Left ventricle myocardium superior (tissue), 1 donor: ENCODE data around the gene HTRA3. TPM values are rescaled to one million over a fixed set of nuclear protein-coding genes. Genes with fewer than 3 reads are reported as not detected.

Experiments used
- ATAC-seq: fragments of 200-7000 bp; cut with Tn5 transposase; one replicate; pipeline ENCODE4 v1.9.1; 2020; ENCODE audit warnings: mild to moderate bottlenecking, moderate library complexity
- DNase-seq: peaks from one replicate; pipeline ENCODE4 v3.0.0-alpha.2; 2020
- intact Hi-C: fragments of 100-400 bp; cut with micrococcal nuclease; formaldehyde crosslinking; loops from one replicate; pipeline ENCODE4 v1.11.0; 2022
- total RNA-seq: library from RNA; stranded (reverse); fragmentation: NEBNext Ultra II Directional; extraction: Animal tissue kit (Norgen Biotek cat#: 25700); gene quantifications from one replicate; pipeline ENCODE4 v1.2.1, GENCODE V29; 2021
- donor health status: DM: no; HTN: yes; CAD: no; lungs with severe emphysema.

Gene HTRA3
- total RNA-seq, 1 donor from 2014 or later: 95.6 TPM

DNA sequence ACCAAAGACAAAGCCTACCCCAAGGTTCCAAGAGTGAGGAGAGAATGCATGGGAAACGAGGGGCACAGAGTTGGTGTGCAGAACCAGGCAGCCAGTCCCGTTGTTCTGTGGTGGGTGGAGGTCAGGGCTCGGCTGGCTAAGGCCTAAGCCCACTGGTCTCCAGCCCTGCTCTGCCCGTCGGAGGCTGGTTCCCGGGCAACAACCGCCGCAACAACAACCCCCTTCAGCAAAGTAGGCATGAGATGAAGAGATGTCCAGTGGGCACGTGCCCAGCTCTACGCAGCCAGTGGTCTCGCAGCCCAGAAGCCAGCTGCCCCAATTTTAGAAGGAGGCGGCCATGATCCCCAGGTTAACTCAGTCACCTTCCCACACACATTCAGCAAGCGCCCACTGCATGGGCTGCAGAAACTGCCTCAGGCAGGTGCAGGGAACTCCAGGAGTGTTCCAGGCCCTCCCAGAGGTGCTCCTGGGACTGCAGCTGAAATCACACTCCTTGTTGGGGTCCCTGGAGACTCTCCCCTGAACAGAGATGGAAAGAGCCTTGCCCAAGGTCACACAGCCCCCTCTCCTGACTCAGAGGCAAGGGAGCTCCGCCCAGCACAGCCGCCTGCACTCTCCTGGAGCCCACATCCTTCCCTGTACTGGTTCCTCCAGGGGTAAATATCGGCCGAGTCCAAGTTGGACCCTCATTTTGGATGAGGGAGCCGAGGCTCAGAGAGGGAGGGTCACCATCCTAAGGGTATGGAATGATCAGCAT, 25.4 kb upstream of the HTRA3 start:
- intact Hi-C loops: loop anchor here (10.0 kb wide), 1 partner anchor 161 kb away; no protein-coding TSS in a partner anchor
- no peak for DNase-seq
- ATAC-seq: no peak

DNA sequence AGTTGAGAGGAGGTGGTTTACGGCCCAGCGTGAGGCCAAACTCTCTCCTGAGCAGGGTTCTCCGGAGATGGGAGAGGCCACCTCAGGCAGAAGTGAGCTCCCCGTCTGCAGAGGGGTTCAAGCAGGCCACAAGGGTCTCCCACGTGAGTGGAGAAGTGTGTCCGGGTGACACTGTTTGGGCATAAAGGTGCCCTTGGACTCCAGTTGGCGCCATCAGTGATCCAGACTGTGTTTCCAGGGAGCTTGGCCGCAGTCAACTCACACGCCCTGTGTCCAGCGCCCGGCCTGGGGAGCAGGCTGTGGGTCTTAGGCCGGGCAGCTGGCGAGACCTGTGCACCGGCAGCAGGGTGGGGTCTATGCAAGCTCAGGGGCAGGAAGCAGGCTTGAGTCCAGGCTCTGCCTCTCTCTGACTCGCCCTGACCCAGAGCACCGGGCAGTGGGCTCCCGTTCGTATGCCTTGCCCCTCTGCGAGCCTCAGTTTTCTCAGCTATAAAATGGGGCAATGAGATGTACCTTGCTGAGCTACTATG, 24.6 kb upstream of the HTRA3 start:
- intact Hi-C loops: loop anchor here (10.0 kb wide), 1 partner anchor 160 kb away; no protein-coding TSS in a partner anchor
- ATAC-seq (no peak), DNase-seq (peak; percentile 19)

DNA sequence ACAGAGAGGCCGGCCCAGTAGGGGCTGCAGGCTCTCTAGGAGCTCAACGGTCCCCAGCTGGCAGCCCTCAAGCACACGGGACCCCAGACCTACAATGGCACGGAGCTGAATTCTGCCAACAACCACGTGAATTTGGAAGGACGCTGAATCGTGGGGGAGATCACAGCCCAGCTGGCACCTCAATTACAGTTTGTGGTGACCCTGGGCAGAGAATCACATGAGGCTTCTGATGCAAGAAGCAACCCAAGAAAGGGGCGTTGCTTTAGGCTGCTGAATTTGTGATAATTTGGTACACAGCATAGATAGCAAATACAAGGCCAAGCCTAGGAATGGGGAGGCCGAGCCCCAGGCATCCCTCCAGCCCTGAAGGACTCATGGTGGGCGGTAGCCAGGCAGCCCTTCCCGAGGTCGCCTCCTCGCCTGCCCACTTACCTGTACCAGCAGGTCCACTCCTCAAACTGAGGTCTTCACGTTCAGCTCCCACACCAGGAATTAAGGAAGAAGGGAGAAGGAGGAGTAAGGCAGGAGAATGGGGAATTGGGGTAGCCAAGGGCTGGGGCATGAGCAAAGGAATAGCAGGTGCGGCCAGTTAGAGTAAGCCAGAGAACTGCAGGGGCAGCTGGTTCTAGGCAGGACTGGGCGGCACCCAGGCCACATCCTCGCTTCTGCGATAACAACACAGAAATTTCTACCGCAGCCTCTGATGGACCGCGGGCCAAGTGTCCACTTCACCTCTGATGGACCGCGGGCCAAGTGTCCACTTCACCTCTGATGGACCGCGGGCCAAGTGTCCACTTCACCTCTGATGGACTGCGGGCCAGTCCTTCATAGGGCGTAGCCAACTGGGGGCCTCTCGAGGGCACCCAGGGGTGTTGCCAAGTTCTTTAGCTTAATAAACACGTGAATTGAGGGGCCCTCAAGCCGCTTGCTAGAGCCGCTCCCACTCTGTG, 23.4 kb upstream of the HTRA3 start:
- ATAC-seq (no peak), DNase-seq (peak; percentile 23)
- intact Hi-C loops: loop anchor here (10.0 kb wide), 1 partner anchor 159 kb away; no protein-coding TSS in a partner anchor

DNA sequence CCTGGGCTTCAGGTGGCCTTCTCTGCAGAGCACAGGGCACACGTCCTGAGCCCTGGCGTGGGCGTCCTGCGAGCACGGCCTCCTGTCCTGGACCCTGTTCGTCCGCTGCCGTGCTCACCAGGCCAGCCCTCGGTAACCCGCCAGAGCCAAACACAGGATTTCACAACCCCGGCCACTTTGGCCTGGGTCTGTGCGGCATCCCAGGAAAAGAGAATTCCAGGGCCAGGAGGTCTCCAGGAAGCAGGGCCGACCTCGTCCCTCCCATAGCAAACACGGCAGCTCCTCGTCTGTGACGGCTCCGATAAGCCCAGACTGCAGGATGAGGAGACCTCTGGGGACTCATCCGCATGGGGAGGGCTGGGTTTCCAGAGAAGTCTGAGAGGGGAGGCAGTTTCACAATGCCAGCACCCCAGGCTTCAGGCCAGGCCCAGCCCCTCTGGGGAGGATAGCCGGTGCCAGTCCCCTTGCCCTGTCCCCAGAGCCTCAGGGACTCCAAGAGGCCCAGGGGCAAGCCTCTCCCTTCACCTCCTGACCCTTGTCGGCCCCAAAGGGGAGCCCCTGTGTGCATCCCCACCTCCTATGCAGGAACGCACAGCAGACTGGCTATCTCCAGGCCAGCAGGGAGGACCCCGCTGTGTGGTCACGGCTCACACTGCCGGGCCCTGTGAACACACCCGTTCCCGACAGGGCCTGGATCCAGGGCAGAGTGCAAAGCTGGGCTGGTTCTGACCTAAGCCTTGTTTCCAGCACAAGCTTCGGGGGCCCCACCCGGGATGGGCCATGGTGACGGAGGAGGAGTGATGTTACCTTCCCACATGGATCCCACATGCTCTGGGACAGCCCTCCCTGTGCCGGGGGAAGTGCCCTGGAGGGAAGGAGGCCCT, 22.3 kb upstream of the HTRA3 start:
- ATAC-seq: peak; percentile 88
- intact Hi-C loops: loop anchor here (10.0 kb wide), 1 partner anchor 158 kb away; no protein-coding TSS in a partner anchor
- DNase-seq: peak; percentile 83

DNA sequence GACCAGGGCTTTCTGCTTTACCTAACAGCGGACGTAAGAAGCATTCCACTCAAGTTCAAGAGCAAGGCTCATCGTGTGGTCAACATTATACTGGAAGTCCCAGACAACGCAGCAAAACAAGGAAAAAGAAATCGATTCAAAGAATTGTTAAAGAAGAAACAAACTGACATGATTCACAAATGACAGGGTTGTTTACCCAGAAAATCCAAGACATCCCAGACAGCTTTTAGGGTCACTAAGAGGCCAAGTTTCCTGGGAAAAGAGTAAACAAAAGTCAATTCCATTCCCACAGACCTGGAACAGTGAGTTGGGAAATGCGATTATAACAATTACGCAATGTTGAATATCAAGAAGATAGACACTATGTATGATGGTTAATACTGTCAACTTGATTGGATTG, 21.5 kb upstream of the HTRA3 start:
- intact Hi-C loops: loop anchor here (10.0 kb wide), 1 partner anchor 157 kb away; no protein-coding TSS in a partner anchor
- no peak for DNase-seq
- ATAC-seq: no peak

DNA sequence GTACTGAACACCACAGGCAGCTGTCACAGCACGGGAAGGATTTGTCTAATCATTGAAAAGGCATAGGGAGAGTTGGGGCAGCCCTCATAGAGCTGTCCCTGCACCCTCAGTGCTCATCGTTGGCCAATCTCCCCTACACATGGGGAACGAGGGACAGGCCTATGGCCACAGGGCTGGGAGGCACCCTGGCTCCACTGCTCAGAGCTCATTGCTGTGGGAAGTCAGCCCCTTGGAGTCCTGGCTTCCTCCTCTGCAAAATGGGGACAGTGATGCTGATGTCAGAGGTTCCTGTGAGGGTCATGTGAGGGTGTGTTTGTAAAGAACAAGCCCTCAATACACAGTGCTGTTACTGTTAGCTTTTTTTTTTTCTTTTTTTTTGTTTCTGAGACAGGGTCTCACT, 19.3 kb upstream of the HTRA3 start:
- ATAC-seq: no peak
- intact Hi-C loops: no loop called here
- no peak for DNase-seq

DNA sequence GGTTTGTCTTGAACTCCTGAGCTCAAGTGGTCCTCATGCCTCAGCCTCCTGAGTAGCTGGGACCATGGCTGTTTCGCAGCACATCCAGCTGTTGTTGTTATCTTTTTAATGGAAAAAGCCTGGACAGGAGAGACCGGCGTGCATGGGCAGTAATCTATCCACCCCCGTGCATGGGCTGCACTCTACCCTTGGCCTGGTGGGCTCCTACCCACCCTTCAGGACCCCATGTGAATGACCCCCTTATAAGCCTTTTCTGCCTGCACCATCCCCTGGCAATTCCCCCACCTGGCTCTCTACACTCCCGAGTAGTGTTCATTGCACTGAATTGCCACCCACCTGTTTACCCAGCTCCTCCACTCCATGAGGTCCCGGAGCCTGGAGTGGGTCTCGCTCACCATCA, 18.9 kb upstream of the HTRA3 start:
- ATAC-seq (no peak), DNase-seq (no peak)
- intact Hi-C loops: no loop called here

DNA sequence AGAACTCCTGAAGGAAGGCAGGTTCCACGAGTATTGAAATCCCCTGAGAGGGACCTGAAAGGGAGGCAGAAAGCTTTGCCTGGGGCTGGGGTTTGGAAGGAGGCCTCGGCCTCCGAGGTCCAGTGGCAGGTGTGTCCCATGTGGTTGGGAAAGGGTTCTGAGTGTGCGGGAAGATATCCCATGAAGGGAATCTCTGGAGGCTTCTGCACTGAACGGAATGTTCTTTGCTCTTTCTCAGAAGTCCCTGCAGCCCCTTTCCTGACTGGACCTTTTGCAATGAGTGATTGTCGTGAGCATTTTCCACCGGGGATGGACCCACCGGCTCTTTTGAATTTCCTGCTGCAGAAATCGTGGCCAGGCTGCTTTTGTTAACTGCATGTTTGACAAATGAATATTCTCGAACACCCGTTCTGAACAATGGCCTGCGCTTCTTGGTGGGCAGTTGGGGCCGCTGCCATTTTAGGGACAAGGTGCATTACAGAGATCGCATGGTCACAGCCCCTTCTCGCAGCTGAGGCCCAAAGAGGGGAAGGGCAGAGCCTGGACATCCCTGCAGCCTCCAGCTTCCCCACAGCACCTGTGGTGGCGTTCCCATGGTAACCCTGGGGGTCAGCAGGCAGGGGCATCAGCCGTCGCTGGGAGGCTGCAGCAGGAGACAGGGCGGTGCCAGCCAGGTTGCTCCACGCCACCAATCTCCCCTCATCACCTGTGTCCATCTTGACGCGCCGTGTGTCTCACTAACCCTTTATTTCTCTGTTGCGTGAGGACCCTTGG, 18.3 kb upstream of the HTRA3 start:
- no peak for DNase-seq
- no peak for ATAC-seq
- intact Hi-C loops: no loop called here

DNA sequence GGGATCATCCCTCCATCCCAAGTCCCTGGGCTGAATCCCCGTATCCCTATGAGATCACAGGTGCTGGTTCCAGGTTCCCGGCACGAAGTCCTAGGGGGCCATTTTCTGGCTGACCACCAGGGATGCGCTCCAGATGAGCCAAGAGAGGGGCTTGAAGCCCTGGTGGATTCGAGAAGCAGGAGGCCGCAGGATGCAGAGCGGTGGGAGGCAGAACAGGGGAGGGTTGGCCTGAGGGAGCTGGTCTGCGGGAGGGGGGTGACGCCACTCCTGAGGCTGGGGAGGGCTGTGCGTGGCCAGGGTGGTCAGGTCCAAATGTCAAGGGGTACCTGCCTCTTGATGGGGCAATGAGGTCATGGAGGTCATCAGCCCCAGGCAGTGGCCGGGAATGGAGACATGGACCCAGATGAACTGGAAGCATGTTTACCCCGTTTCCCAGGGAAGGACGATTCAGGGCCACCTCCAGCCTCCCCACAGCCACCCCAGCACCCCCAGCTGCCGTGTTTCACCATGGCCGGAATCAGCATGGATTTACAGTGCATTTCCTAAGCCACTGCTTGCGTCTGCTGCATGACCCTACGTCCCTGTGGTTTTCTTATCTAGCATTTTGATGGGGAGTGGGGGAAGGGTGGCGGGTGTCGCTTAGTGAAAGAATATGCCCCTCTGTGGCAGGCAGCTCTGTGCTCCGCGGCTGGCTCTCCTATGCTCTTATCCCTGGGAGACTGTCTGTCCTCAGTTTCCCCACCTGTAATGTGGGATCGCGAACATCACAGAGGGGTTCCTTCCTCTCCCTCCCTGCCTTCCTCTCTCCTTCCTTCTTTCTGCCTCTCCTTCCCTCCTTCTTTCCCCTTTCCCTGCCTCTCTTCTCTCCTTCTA, 17.0 kb upstream of the HTRA3 start:
- ATAC-seq: no peak
- intact Hi-C loops: no loop called here
- no peak for DNase-seq

DNA sequence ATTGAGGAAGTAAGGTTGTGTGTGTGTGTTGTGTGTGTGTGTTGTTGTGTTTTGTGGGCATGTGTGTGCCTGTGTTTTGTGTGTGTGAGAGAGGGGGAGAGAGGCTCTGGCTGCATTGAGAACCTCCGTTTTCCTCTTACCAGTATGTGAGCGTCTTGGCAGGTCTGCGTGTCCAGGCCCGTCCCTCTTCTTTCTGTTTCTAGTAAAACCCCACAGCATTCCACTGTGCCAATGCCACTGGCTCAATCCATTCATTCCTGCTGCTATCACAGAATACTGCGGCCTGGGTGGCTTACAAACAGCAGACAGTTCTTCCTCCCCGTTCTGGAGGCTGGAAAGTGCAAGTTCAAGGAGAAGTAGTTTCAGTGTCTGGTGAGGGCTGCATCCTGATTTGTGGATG, 15.5 kb upstream of the HTRA3 start:
- no peak for ATAC-seq
- DNase-seq: no peak

DNA sequence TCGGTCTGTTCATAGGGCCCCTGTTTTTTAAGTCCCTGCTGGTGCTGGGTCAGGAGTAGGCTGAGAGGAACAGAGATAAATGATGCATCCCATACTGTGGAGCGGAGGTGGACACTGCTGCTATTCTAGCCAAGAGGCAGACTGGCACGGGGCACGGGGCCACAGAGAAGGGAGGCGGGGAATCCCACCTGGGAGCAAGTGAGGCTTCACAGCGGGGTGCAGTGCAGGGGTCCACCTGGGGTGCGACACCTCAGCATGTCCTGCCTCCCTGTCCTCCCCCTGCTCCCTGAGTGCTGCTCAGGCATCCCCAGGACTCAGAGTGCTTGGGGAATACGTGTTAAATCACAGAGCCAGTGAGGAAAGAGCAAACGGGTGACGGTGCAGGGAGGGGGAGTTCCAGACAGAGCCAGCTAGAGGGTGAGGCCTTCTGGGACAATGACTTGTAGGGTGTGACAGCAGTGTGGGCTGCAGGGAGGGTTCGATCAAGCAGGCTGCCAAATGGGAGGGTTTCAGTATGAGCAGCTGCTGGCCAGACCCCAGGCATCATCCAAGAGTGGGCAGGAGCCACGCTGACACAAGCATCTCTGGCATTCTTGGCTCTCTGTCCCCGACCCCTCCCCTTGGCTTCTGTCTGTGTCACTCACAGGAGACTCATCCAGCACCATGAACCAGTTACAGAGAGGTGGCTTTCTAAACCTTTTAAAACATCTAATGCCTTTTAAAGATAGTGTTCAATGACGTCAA, 13.7 kb upstream of the HTRA3 start:
- peak; percentile 82 for ATAC-seq
- intact Hi-C loops: no loop called here
- DNase-seq: peak; percentile 57

More for the DNA sequence above, 15.5 kb upstream of the HTRA3 start:
- intact Hi-C loops: no loop called here

DNA sequence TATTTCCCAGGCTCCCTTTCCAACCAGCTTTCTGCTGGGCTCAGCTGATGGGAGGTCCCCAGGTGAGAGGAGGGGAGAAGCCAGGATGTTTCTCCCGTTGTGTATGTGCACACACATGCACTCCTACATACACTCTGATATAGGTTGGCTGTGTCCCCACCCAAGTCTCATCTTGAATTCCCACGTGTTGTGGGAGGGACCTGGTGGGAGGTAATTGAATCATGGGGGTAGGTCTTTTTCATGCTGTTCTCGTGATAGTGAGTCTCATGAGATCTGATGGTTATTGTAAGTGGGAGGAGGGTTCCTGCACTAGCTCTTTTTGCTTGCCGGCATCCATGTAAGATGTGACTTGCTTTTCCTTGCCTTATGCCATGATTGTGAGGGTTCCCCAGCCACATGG, 11.7 kb upstream of the HTRA3 start:
- DNase-seq: no peak
- intact Hi-C loops: no loop called here
- no peak for ATAC-seq

DNA sequence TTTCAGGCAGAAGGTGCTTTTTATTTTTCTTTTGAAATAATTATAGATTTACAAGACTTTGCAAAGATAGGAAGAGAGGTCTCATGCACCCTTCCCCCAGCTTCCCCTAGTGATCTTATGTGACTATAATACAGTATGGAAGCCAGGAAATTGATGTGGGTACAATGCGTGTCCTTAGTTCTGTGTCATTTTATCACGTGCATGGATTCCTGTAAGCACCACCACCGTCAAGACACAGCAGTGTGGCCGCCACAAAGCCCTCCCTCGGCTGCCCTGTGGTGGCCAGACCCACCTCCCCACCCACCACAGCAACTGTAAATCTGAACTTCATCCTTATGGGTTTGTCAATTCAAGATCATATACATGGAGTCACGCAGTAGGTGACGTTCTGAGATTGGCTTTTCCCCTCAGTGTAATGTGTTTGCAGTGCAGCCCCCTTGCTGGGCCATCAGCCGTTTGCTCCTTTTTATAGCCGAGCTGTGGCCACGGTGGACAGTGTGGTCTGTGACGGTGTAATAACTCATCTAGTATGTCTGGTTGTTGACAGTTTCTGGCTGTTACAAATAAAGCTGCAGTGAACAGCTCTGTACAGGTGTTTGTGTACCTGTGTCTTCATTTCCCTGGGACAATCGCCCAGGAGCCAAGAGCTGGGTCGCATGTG, 10.9 kb upstream of the HTRA3 start:
- intact Hi-C loops: no loop called here
- ATAC-seq: no peak
- no peak for DNase-seq

DNA sequence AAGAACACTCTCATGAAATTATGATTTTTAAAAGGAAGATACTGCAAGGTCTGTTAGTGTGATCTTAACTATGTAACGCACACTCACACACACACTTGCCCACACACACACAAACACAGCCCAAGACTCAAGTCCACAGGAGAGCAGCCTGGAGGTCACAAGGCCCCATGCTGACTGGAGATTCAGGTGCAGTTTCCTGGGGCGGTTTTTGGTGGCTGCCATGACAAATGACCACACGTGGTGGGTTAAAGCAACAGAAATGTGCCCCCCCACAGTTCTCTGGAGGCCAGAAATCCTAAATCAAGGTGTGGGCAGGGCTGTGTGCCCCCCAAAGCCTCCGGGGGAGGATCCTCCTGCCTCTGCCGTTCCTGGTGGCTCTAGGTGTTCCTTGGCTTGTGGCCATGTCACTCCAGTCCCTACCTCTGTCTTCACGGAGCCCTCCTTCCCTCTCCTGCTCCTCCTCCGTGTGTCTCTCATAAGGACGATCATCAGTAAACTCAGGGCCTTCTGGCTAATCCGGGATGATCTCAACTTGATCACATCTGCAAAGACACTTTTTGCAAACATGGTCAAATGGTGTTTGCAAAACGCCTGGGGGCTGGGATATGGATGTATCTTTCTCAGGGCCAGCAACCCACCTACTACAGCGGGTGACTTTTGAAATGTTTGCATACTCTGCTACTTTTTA, 9.7 kb upstream of the HTRA3 start:
- DNase-seq (no peak), ATAC-seq (no peak)
- intact Hi-C loops: no loop called here

DNA sequence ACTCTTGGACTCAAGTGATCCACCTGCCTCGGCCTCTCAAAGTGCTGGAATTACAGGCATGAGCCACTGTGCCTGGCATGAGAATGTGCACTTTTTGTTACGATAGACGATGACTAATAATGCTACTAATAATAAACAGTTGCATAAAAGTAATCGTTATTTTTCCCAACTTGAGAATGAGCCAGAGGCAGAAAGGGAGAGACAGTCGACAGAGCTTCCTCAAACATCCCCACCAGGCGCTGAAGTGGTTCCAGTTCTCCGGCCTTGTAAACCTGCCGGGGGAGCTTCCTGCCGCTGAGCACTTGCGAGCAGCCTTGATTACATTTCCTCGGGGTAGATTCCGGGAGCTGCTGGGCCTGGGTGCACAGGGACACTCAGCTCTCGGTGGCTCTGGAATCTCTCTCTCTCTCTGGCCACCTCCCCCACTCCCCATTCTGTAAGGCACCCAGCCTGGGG, 8.9 kb upstream of the HTRA3 start:
- no peak for DNase-seq
- intact Hi-C loops: no loop called here
- ATAC-seq: no peak
